WTC11 (cell line): ENCODE measurements around the gene LDLRAD2.

ENCODE experiments used
- MYBL2 ChIP-seq: sonication (generic); formaldehyde crosslinking; IDR thresholded peaks from 2 replicates; pipeline ENCODE4 v1.8.1; 2023; ENCODE audit warnings: mild to moderate bottlenecking, moderate library complexity, missing genetic modification reagents
- SP1 ChIP-seq: sonication (generic); formaldehyde crosslinking; conservative IDR thresholded peaks from 2 replicates; pipeline ENCODE4 v1.8.1; 2022; ENCODE audit warnings: missing genetic modification reagents
- TF ChIP-seq, protein P1 (sequence below): fragments of 200-600 bp; IDR thresholded peaks from 2 replicates; pipeline ENCODE4 v1.8.0; 2022; ENCODE audit warnings: antibody characterized with exemption

DNA sequence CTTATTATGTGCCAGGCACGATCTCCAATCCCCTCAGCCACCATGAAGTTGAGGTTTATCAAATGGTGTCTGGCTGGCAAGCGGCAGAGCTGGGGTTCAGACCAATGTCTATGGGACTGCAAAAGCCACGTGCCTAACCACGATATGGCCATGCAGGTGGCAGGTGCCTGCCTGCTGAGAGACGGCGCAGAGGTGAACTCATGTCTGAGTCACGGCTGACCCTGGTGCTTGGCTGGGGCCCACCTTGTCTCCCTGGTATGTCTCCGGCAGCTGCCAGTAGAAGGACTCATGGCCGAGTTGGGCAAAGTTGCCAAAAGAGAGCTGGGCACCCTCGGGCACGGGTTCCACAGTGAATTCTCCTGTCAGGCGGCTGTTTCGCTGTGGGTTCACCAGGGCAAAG is 59.9 kb downstream of the LDLRAD2 start:
- TF ChIP-seq SP1 (CRISPR knock-in tag) (no peak), MYBL2 (no peak)
- TF ChIP-seq, protein P1, sequence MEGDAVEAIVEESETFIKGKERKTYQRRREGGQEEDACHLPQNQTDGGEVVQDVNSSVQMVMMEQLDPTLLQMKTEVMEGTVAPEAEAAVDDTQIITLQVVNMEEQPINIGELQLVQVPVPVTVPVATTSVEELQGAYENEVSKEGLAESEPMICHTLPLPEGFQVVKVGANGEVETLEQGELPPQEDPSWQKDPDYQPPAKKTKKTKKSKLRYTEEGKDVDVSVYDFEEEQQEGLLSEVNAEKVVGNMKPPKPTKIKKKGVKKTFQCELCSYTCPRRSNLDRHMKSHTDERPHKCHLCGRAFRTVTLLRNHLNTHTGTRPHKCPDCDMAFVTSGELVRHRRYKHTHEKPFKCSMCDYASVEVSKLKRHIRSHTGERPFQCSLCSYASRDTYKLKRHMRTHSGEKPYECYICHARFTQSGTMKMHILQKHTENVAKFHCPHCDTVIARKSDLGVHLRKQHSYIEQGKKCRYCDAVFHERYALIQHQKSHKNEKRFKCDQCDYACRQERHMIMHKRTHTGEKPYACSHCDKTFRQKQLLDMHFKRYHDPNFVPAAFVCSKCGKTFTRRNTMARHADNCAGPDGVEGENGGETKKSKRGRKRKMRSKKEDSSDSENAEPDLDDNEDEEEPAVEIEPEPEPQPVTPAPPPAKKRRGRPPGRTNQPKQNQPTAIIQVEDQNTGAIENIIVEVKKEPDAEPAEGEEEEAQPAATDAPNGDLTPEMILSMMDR = no peak
